ENCODE data around the gene NGEF.

NGEF gene

GRCh38 chr2:232957657-232958090 lies 55.4 kb downstream of the NGEF start:
- DNase-seq = no peak

- DNase-seq = no peak
Measured at GRCh38 chr2:232955856-232956255, 57.2 kb downstream of the NGEF start.

DNA sequence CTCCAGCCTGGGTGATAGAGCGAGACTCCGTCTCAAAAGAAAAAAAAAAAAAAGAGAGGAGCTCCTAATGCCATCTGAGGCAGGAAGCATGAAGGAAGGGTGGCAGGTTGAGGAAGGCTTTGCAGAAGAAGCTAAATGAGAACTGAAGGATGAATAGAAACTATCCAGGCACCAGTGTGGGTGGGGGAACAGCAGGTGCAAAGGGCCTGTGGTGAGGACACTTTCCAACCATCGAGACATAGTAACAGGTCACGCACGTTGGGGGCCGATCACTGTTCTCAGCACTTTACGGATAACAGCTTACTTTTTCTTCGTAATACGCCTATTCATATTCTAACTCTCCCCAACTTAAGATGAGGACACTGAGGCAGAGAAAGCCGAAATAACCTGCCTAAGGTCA lies 58.4 kb downstream of the NGEF start:
- no peak for DNase-seq

GRCh38 chr2:232951891-232952290 lies 61.2 kb downstream of the NGEF start:
- DNase-seq = no peak

DNA sequence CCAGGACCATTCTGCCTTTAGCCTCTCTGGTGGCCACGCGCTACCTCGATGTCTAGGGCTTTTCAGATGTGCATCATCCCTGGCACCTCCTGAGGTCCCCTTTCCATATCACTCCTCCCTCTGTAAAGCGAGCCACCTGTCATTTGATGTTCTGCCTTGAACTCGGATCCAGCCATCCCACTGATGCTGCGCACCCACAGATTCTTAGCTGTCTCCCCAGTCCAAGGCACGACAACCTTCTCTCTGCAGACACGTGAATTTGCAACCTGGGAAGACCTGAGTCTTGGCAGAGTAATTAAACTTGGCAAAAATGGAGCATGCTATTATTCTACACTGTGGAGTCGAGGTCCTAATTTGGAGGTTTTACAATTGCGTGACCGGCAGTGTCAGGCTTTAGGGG lies 61.9 kb downstream of the NGEF start:
- no peak for DNase-seq

- no peak for DNase-seq
Measured at GRCh38 chr2:232950751-232951150, 62.3 kb downstream of the NGEF start.

GRCh38 chr2:232949016-232949415 lies 64.0 kb downstream of the NGEF start:
- no peak for DNase-seq

DNA sequence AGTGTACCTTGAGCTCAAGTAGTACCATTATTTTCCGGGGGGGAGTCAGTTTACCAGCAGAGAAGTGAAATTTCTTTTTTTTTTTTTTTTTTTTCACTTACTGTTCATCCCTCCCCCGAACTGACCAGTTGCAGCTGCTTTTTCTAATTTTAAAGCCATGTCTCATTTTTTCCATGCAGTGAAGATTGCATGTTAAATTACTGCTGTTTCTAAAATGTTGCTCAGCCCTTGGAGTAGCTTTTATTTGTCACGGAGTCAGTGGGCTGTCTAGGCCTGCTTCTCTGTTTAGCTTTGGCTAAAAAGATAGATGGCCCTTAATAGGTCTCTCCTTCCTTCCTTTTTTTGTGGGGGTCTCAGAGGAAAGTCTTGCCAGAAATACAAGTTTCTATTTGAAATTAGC lies 70.2 kb downstream of the NGEF start:
- no peak for DNase-seq

- DNase-seq = no peak
Measured at GRCh38 chr2:232941912-232942594, 71.0 kb downstream of the NGEF start.

- no peak for DNase-seq
Measured at GRCh38 chr2:232941400-232941799, 71.7 kb downstream of the NGEF start.

- no peak for DNase-seq
Measured at GRCh38 chr2:232940724-232941123, 72.3 kb downstream of the NGEF start.

DNA sequence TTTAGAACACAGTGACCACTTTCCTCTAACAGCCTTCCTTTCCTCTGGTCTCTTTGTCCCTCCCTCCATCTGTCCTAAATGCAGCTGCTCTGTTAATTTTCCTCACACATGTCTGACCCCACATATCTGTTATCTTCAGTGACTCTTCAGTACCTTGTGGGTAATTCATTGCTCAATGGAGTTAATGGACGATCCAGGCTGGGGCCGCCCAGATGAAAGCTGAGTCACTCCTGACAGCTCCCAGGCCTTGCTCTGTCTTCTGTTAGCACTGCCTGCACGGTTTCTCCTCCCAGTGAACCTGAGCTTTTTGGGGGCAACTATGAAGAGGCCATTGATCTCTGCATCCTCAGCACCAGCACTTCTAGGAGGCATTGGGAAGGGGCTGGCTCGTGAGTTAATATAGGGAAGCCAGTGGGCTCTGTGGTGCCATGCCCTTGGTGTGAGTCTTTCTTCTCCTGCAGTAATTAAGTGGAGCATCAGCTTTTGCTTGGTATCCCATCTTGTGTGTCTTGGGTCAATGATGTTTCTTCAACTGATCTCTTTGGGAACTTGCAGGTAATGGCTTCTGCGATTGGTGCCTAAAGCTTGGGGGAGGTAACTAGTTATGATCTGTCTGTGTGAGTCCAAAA lies 75.7 kb downstream of the NGEF start:
- DNase-seq = no peak

- no peak for DNase-seq
Measured at GRCh38 chr2:232931636-232932035, 81.4 kb downstream of the NGEF start.

- DNase-seq = no peak
Measured at GRCh38 chr2:232930059-232930400, 83.0 kb downstream of the NGEF start.

GRCh38 chr2:232929303-232930058 lies 83.6 kb downstream of the NGEF start:
- DNase-seq = no peak

GRCh38 chr2:232928551-232929302 lies 84.3 kb downstream of the NGEF start:
- DNase-seq = no peak

GRCh38 chr2:232927793-232928550 lies 85.1 kb downstream of the NGEF start:
- DNase-seq = no peak

GRCh38 chr2:232927032-232927792 lies 85.8 kb downstream of the NGEF start:
- DNase-seq = no peak

GRCh38 chr2:232926431-232926939 lies 86.6 kb downstream of the NGEF start:
- DNase-seq = no peak

DNA sequence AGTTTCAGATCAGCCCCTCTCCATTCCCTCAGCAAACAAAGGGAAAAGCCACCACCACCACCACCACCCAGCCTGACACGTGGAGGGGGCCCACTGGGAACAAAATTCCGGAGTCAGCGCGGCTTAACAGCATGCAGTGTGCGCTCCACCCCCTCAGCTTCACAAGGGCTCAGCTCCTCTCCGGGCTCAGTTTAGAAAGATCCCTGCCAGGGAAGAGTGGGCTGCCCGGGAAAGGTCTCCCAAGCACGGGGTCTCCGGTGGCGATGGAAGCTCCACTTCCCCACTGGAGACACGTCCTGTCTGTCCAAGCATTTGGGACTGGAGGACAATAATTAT lies 87.3 kb downstream of the NGEF start:
- no peak for DNase-seq

GRCh38 chr2:232925153-232925820 lies 87.8 kb downstream of the NGEF start:
- no peak for DNase-seq

Data from activated T-cell treated with anti-CD3 and anti-CD28 coated beads for 4 hours (primary cell).